GM13976 (cell line): ENCODE measurements around the gene SIPA1.

ENCODE experiments used
- DNase-seq: peaks from one replicate; pipeline ENCODE4 v3.0.0; 2012; ENCODE audit warnings: low spot score
- CTCF ChIP-seq: IDR thresholded peaks from 2 replicates; pipeline ENCODE4 v1.5.1; 2012; ENCODE audit warnings: borderline replicate concordance, mild to moderate bottlenecking; ENCODE audit not compliant: insufficient read depth; ENCODE audit errors: extremely low read depth, missing control alignments, control extremely low read depth
- in situ Hi-C: fragments of 300-500 bp; cut with MboI; formaldehyde crosslinking; loops from one replicate; pipeline ENCODE4 v1.12.0; 2022; ENCODE audit warnings: low sequenced_read_pairs, mixed read lengths, inconsistent platforms; ENCODE audit not compliant: unreplicated experiment

SIPA1 gene

GRCh38 chr11:65609665-65610064 is 28.2 kb upstream of the SIPA1 start:
- TF ChIP-seq CTCF: no peak
- in situ Hi-C loops: no loop called here
- no peak for DNase-seq

GRCh38 chr11:65610404-65610803 is 27.5 kb upstream of the SIPA1 start:
- TF ChIP-seq CTCF: no peak
- in situ Hi-C loops: no loop called here

GRCh38 chr11:65611028-65611757 is 26.7 kb upstream of the SIPA1 start:
- in situ Hi-C loops: no loop called here
- no peak for DNase-seq
- no peak for TF ChIP-seq CTCF

More at GRCh38 chr11:65610404-65610803, 27.5 kb upstream of the SIPA1 start:
- no peak for DNase-seq

- in situ Hi-C loops: no loop called here
- TF ChIP-seq CTCF: no peak
These were observed 25.9 kb upstream of the SIPA1 start for GRCh38 chr11:65611758-65612603.

GRCh38 chr11:65612691-65613090 is 25.2 kb upstream of the SIPA1 start:
- in situ Hi-C loops: no loop called here
- no peak for TF ChIP-seq CTCF
- no peak for DNase-seq

More at GRCh38 chr11:65611758-65612603, 25.9 kb upstream of the SIPA1 start:
- DNase-seq: no peak

GRCh38 chr11:65613091-65613928 is 24.6 kb upstream of the SIPA1 start:
- in situ Hi-C loops: no loop called here
- TF ChIP-seq CTCF: no peak
- no peak for DNase-seq
